Measurements from ENCODE around the gene SLCO4A1.

DNA sequence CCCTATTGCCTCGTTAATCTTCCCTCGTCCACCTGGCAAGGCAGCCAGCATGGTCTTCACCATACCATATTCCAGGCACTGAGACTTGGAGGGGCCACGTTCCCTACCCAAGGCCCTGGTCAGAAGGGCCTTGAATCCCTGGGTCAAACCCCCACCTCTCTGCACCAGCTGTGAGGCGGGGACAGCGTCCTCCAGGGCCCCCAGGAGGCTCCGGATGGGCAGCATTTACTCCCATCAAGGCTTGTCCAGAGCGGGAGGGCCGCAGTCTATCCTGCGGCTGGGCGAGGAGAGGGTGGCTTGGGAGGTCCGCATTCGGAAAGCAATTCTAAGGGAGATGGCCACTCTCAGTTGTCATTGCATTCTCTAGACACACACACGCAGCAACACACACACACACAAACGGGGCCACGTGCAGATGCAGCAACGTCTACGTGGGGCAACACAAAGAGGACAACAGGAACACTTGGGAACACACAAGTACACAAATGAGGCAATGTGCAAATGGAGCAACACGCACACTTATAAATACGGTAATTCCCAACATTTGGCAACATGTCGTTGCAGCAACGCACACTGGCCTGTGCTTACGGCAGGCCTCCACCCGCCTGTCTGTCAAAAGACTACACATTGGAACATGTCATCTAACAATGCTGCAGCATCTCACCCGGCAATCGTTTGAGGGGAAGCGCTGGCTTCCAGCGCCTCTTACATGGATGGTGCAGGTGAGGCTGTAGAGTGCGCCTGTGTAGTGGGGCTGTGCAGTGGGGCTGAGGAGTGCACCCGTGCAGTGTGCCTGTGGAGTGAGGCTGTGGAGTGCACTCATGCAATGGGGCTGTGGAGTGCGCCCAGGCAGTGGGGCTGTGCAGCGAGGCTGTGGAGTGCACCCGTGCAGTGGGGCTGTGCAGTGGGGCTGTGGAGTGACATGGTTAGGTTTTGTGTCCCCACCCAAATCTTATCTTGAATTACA lies 53.4 kb downstream of the SLCO4A1 start:
- no peak for TF ChIP-seq CTCF (IDR thresholded peaks at IDR 0.05)
- TF ChIP-seq POLR2A (IDR thresholded peaks at IDR 0.05), result no peak
- no peak for TF ChIP-seq EP300 (IDR thresholded peaks at IDR 0.05)

Measured in ovary (tissue), 3 donors.